ENCODE measurements around the gene COL1A2. TPM values are rescaled to one million over a fixed set of nuclear protein-coding genes. Genes with fewer than 3 reads are reported as not detected.

COL1A2 gene
- total RNA-seq, 1 experiment from 2014 or later = 81.2 TPM

GRCh38 chr7:94366163-94366562 is 28.5 kb upstream of the COL1A2 start (continued):
- TF ChIP-seq, protein P1, sequence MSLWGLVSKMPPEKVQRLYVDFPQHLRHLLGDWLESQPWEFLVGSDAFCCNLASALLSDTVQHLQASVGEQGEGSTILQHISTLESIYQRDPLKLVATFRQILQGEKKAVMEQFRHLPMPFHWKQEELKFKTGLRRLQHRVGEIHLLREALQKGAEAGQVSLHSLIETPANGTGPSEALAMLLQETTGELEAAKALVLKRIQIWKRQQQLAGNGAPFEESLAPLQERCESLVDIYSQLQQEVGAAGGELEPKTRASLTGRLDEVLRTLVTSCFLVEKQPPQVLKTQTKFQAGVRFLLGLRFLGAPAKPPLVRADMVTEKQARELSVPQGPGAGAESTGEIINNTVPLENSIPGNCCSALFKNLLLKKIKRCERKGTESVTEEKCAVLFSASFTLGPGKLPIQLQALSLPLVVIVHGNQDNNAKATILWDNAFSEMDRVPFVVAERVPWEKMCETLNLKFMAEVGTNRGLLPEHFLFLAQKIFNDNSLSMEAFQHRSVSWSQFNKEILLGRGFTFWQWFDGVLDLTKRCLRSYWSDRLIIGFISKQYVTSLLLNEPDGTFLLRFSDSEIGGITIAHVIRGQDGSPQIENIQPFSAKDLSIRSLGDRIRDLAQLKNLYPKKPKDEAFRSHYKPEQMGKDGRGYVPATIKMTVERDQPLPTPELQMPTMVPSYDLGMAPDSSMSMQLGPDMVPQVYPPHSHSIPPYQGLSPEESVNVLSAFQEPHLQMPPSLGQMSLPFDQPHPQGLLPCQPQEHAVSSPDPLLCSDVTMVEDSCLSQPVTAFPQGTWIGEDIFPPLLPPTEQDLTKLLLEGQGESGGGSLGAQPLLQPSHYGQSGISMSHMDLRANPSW (CRISPR knock-in tag; conservative IDR thresholded peaks at IDR 0.05; ENCODE audit: low read depth) = no peak
- TF ChIP-seq JAZF1 (CRISPR knock-in tag; IDR thresholded peaks at IDR 0.05) (no peak), PRRX2 (CRISPR knock-in tag; IDR thresholded peaks at IDR 0.05) (no peak), GABPB1 (CRISPR knock-in tag; IDR thresholded peaks at IDR 0.05) (no peak), ZNF425 (CRISPR knock-in tag; conservative IDR thresholded peaks at IDR 0.05) (no peak), ZMAT4 (CRISPR knock-in tag; IDR thresholded peaks at IDR 0.05) (no peak), MYBL2 (CRISPR knock-in tag; IDR thresholded peaks at IDR 0.05) (no peak), ATF2 (CRISPR knock-in tag; IDR thresholded peaks at IDR 0.05; ENCODE audit: borderline replicate concordance, low read depth) (no peak), RORB (CRISPR knock-in tag; IDR thresholded peaks at IDR 0.05) (no peak), NFE2L1 (CRISPR knock-in tag; IDR thresholded peaks at IDR 0.05) (no peak)
- TF ChIP-seq, protein P2, sequence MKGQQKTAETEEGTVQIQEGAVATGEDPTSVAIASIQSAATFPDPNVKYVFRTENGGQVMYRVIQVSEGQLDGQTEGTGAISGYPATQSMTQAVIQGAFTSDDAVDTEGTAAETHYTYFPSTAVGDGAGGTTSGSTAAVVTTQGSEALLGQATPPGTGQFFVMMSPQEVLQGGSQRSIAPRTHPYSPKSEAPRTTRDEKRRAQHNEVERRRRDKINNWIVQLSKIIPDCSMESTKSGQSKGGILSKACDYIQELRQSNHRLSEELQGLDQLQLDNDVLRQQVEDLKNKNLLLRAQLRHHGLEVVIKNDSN (CRISPR knock-in tag; IDR thresholded peaks at IDR 0.05) = no peak
- TF ChIP-seq, protein P3, sequence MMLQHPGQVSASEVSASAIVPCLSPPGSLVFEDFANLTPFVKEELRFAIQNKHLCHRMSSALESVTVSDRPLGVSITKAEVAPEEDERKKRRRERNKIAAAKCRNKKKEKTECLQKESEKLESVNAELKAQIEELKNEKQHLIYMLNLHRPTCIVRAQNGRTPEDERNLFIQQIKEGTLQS (CRISPR knock-in tag; conservative IDR thresholded peaks at IDR 0.05) = no peak

DNA sequence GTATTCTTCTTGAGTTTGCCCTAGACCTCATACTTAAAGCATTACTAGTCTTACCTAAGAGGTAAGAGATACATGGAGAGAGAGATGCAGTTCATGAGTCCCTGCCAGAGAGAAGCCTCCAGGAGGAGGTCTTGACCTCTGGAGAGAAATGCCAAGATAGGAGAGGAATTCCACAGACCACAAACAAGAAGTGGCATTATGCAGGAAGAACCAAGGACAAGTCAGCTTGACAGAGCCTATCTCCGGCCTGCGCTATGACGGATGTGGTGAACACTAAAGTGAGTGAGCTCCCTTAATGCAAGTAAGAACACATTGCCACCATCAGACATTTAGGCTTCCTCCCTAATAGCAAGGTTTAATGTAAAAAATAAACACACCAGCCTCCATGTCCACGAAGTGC is 27.9 kb upstream of the COL1A2 start:
- Mint-ChIP-seq H3K9me3 (peaks cover 8% of the 10 kb centered on the region), H3K4me3 (no peak overlapping the region), H3K27ac (no peak overlapping the region), H3K36me3 (no peaks in the 10 kb centered on the region), H3K27me3 (ENCODE audit: low read depth) (no peaks in the 10 kb centered on the region), H3K4me1 (peaks cover 15% of the 10 kb centered on the region)
- no peak for ATAC-seq
- CTCF ChIA-PET = interaction anchor here (0.6 kb wide), 1 partner anchor 125 kb away, joined by 3 read pairs; no protein-coding TSS in a partner anchor
- POLR2A ChIA-PET = no interaction called here
- TF ChIP-seq GTF2I (CRISPR knock-in tag; conservative IDR thresholded peaks at IDR 0.05) = no peak
- DNase-seq (ENCODE audit: low spot score) = no peak

GRCh38 chr7:94367949-94368348 is 26.7 kb upstream of the COL1A2 start:
- Mint-ChIP-seq H3K4me1 (peaks cover 15% of the 10 kb centered on the region), H3K4me3 (no peak overlapping the region), H3K27me3 (ENCODE audit: low read depth) (no peaks in the 10 kb centered on the region), H3K9me3 (peaks cover 12% of the 10 kb centered on the region), H3K27ac (peak overlapping the region; percentile 12; the same call in 1 of the 2 replicates), H3K36me3 (no peaks in the 10 kb centered on the region)
- ChIA-PET CTCF (interaction anchor here (0.8 to 1.4 kb wide), 2 partner anchors 67 to 79 kb away, joined by 3 to 4 read pairs; no protein-coding TSS in a partner anchor), POLR2A (interaction anchor here (0.6 to 0.9 kb wide), 2 partner anchors 45 to 137 kb away, joined by 3 to 6 read pairs; no protein-coding TSS in a partner anchor)
- ATAC-seq = no peak
- no peak for DNase-seq (ENCODE audit: low spot score)
- TF ChIP-seq ZBTB21 (CRISPR knock-in tag; IDR thresholded peaks at IDR 0.05; ENCODE audit: borderline replicate concordance) (no peak), ZNF512 (CRISPR knock-in tag; IDR thresholded peaks at IDR 0.05; ENCODE audit: borderline replicate concordance) (no peak), NFYB (CRISPR knock-in tag; conservative IDR thresholded peaks at IDR 0.05; ENCODE audit: low read depth) (no peak), ZNF396 (CRISPR knock-in tag; IDR thresholded peaks at IDR 0.05; ENCODE audit: borderline replicate concordance) (no peak), PRDM15 (CRISPR knock-in tag; IDR thresholded peaks at IDR 0.05) (no peak)
- TF ChIP-seq, protein P4, sequence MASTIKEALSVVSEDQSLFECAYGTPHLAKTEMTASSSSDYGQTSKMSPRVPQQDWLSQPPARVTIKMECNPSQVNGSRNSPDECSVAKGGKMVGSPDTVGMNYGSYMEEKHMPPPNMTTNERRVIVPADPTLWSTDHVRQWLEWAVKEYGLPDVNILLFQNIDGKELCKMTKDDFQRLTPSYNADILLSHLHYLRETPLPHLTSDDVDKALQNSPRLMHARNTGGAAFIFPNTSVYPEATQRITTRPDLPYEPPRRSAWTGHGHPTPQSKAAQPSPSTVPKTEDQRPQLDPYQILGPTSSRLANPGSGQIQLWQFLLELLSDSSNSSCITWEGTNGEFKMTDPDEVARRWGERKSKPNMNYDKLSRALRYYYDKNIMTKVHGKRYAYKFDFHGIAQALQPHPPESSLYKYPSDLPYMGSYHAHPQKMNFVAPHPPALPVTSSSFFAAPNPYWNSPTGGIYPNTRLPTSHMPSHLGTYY (CRISPR knock-in tag; IDR thresholded peaks at IDR 0.05) = no peak

Measured in WTC11 (cell line).